GM21737 (cell line): ENCODE measurements around the gene FBXW4.
A peak's percentile ranks its signal among the peaks of the same experiment; 100 is the strongest.

Experiments
- ATAC-seq: cut with Tn5 transposase; IDR thresholded peaks from one replicate; pipeline ENCODE4 v1.9.1; 2021; ENCODE audit warnings: mild to moderate bottlenecking, moderate library complexity; ENCODE audit not compliant: unreplicated experiment

FBXW4 gene

DNA sequence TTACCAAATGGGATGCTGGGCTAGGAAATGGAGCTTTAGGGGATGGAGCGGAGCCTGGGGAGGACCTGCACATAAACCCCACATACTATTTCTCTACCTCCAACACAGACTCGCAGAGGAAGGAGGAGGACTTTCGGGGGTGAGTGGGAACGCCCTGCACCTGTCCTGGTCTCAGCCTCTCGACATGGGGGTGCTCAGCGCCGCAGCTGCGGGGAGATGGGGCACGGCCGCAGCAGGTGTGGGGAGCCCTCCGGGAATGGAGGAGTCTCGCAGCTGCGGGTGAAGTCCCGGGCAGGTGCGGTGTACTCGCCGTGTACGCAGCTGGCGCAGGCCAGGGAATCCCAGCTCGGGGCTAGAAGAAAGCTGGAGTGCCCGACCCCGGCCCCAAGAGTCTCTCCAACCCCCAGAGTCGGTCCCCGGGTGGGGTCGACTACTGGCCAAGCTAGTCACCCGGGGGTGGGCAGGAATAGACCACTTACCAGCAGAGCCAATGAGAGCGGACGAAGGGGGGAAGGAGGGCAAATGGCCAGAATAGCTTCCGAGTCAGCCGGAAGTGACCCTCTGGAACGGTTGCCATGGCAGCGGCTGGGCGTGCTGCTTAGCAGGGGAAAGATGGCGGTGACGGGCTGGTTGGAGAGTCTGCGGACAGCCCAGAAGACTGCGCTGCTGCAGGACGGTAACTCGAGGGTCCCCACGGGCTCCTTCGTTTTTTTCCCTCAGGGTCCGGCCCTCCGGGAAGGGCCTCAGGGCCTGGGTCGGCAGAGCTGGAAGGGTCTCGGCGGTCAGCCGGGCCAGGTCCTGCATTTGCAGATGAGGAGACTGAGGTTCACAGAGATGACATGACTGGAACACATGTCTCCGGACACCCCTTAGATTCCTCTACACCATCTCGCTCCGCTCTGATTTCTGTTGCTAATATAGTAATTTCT is 107.0 kb downstream of the FBXW4 start, which contains the start of the genes DPCD and POLL:
Gene DPCD (plus strand): TSS at position 597 of the 929 bp plus-strand sequence. CDS start 16 bp downstream, at position 613.
Gene POLL (minus strand): TSS at position 533 of the 929 bp plus-strand sequence. CDS start 897 bp downstream, outside the sequence.
- ATAC-seq = peak; percentile 97

DNA sequence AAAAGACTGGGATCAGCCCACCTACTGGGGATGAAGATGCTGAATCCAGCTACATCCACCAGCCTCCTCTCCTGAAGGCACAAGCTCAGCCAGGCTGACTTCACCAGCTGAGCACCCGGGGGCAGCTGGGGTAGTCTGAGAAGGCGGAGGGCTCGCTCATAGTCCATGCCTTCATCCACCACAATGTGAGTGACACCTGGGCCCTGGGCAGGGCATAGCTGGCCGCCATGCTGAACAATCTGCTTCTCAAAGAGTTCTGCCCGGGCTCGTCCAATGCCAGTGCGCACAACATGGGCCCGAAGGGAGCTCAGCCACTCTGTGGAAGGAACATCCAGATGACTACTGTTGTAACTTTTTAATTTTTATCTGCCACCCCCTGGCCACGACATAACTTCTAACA is 109.1 kb downstream of the FBXW4 start:
- ATAC-seq = no peak

DNA sequence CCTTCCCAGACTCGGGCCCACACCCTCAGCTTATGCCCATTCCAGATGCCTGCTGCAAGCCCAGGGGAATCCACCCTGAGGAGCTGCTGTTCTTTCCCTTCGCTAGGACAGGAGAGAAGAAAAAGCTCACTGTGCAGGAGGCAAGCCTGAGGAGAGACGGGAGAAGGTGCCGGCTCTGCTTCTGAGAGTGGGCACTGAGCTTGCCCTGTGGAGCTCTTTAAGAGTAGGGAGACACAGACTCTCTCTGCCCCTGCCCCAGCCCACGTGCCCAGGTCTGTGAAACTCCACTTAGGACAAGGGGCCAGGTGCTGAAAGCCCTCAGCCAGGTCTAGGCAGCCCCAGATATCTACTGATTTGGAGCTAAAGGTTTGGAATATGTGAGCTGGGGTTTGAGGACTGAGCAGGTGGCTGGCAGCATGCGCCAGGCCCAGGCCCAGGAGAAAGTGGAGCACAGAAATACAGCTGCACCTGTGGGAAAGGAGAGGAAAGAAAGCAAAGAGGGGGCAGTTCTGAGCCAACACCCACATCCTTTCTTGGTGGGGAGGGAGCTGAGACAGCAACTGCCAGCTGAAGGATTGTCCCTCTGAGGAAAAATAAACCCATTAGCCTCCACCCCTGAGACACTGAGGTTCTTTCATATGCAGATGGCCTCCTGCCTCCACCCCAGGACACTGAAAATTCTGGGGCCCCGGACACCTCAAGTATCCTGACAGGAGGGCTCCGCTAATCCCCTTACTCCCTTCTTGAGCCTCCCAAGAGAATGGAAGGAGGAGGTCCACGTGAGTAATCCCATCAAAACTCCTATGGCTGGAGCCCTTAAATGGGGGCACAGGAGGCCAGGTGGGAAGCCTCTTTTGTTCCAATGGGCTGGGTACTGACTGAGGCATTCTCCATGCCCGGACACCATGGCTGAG is 114.2 kb downstream of the FBXW4 start:
- ATAC-seq = no peak

- no peak for ATAC-seq
Measured at GRCh38 chr10:101579516-101579870, 115.5 kb downstream of the FBXW4 start.

DNA sequence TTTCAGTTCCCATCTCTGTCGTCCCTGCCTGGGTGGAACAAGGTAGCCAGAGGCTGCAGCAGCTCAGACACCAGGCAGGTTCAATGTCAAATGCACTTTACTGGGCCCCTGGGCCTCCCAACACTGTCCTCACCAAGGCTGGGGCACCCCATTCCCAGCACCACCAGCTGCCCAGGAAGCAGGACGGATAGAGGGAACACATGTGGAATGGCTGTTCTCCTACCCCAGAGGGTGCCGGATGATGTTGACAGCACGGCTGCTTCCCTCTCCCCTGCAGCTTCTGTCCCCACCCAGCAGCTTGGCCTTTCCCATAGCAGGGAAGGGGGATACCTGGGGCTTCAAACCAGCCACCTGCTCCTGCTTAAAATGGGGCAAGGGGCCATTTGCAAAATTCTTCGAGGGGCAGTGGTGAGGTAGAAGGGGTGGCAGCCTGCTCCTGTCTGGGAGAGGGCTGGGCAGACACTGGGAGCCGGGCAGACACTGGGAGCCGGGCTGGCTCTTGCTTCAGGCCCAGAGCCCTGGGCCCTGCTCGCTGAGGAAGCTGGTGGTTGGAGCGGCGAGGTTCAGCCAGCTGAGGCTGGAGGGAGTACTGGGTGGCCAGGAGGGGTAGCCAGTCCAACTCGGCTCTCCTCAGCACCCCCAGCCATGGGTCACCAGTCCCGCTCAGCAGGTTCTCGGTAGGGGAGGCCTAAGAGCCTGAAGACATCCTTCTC is 116.0 kb downstream of the FBXW4 start:
- ATAC-seq = no peak

DNA sequence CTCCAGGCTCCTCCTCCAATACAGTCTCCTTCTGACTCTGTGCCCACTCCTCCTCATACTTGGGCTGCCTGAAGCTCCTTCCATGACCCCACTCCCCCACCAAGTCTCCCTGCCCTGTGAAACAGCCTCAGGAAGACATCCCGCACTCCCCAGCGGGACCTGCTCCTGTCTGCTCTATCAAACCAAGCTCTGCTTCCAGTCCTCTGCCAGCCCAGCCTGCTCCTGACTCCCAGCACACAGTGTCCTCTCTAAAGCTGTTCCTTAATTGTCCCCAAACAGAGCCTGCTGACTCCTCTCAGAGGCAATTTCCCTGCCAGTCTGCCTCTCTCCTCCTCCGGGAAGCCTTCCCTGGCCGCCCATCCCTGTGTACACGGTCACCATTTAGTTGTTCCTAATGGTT is 116.8 kb downstream of the FBXW4 start:
- no peak for ATAC-seq

- no peak for ATAC-seq
Measured at GRCh38 chr10:101577121-101577871, 117.7 kb downstream of the FBXW4 start.

- ATAC-seq = no peak
Measured at GRCh38 chr10:101576211-101576863, 118.6 kb downstream of the FBXW4 start.

GRCh38 chr10:101575580-101576210 is 119.3 kb downstream of the FBXW4 start:
- no peak for ATAC-seq

DNA sequence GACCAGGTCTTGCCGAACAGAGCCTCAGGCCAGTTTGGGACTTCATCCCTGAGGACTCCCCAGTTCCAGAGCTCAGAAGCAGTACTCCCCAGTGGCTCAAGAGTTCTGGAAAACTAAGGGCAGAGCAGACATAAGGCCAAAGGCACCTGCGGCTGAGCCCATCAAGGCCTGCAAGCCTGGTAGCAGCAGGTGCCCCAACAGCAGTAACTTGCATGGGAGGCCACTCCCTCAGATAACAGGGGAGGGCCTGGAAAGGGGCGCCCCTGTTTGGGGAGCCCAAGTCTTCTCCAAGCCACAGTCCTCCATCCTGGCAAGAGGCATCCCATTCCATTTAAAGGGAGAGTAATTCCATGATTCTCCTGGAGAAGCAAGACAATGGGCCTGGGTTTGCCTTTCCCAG is 119.9 kb downstream of the FBXW4 start:
- ATAC-seq = no peak

GRCh38 chr10:101573885-101574753 is 120.9 kb downstream of the FBXW4 start:
- ATAC-seq = no peak

GRCh38 chr10:101572785-101573184 is 122.2 kb downstream of the FBXW4 start:
- no peak for ATAC-seq

DNA sequence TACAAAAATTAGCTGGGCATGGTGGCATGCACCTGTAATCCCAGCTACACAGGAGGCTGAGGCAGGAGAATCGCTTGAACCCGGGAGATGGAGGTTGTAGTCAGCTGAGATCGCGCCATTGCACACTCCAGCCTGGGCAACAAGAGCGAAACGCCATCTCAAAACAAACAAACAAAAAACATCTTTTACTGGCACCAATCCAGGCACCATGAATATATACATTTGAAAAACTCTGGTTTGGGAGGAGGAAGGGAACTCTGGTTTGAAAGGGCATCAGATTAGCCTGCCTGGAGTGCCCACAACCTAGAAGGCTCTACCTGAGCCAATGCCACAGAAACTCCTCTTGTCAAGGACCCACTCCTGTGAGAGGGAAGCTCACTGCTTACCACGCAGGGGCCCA is 122.8 kb downstream of the FBXW4 start:
- no peak for ATAC-seq

DNA sequence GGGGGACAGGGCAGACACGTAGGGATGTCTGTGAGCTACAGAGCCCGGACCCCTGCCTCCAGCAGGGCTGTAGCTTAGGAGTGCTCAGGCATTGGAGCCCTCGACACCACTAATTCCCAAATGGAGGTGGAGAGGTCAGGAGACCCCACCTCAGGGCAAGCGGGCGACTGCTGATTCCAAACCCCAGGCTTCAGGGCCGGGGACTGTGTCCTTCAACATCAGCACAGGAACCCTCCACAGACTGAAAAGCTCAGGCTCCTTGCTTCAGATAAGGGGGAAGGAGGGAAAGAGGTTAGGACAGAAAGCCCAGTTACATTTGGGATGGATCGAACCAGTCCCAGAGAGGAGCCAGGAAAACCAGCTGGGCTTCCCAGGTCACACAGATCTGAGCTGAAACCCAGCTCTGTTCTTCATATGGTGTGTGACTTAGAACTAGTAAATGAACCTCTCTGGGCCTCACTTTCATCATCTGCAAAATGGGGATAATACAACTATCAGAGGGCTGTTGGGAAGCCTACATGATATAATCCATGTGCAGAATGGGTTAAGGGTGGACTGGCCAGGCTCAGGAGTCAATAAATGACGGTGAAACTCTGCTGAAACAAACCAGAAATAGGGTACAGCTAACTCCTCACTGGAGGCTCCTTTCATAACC is 123.6 kb downstream of the FBXW4 start:
- no peak for ATAC-seq

DNA sequence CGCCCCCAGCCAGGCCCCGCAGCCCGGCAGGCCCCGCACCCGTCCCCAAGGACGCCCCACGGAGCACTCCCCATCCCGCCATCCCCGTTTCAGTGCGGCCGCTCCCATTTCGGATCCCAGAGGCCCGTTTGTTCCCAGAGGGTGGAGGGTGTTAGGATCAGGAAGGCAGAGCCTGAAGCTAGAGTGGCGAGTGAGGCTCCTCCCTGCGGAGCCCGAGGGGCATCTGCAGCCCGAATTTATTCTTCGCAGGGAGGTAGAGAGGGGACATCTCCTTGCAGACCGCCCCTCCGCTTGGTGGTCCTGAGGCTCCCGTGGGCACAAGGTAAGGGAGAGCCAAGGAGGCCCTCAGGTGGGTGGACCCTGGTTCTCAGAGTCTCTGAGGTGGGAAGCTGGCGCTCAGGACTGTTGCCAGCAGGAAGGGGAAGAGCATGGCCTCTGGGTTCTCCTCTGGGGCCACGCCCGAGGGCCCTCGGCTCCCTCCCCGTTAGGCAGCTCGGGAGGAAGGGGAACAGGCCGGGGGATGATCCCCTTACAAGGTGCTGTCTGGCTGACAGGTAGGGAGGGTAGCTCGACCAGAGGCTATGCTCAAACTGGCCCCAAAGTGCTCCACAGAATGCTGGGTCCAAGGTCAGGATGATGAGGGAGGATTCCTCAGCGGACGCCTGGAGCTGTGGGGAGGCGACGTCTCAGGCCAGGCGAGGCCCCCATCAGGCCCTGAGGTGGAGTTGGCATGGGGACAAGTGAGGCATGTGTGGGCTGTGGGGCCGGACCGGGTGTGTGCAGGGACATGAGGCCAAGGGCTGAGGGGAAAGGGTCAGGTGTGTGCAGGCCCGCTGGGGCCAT is 124.3 kb downstream of the FBXW4 start:
- ATAC-seq = no peak

DNA sequence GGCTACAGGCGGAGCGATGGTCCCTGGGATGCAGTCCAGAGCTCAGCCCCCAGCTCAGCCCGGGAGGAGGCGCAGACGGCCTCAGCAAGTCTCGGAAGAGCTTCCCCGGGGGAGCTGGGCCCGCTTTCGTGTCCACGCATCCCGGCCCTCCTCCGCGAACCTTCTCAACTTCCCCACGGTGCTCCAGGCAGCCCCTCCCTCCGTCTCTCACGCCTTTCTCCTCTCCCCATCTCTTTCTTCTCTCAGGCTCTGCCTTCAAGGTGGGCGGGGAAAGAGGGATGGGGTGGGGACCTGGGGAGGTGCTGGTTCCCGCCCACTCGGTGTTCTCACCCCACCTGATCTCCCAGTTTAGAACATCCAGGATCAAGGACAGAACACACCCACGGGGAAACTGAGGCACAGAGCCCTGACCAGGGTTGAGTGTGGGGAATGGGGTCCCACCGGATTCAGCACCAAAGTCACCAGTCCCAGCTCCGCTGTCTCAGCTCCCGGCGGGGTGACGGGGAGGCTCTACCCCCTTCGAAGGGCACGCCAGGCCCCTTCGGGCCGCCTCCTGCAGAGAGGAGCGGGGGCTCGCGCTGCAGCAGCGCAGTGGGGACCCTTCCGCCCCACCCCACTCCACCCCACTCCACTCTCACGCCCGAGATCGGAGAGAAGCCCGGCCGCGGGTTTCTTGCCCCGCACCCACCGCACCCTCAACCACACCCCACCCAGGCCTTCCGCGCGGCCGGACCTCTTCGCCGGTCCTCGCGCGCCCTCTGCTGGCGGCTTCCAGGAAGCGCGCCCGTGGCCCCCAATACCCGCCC is 125.1 kb downstream of the FBXW4 start:
- peak; percentile 56 for ATAC-seq
